H1 (cell line): ENCODE data around the gene NR2C2AP. TPM values are rescaled to one million over a fixed set of nuclear protein-coding genes. Genes with fewer than 3 reads are reported as not detected.

Experiments used
- BACH1 ChIP-seq: IDR thresholded peaks from 2 replicates; pipeline ENCODE4 v1.6.1; 2012; ENCODE audit warnings: low read length, improper control_type of control experiment
- BCL11A ChIP-seq, 2 experiments: IDR thresholded peaks; one replicate each; pipeline ENCODE4 v1.6.1; 2011; ENCODE audit warnings: low read depth in 2 of 2, low read length in 2 of 2, mild to moderate bottlenecking in 2 of 2
- CBX8 ChIP-seq: fragments of 300-800, 300-1000 bp; sonication (generic); IDR thresholded peaks from 2 replicates; pipeline ENCODE4 v1.7.1; 2016; ENCODE audit warnings: low read depth, low read length, borderline replicate concordance
- CHD2 ChIP-seq: IDR thresholded peaks from 2 replicates; pipeline ENCODE4 v1.6.1; 2012; ENCODE audit warnings: low read length, improper control_type of control experiment
- CREB1 ChIP-seq: IDR thresholded peaks from 2 replicates; pipeline ENCODE4 v1.6.1; 2012; ENCODE audit warnings: inconsistent platforms
- CTBP2 ChIP-seq: IDR thresholded peaks from 2 replicates; pipeline ENCODE4 v1.7.0; 2011; ENCODE audit warnings: borderline replicate concordance, mild to moderate bottlenecking, moderate library complexity, mixed read lengths, low read length; ENCODE audit not compliant: insufficient read depth, insufficient read length
- EGR1 ChIP-seq: IDR thresholded peaks from 2 replicates; pipeline ENCODE4 v1.6.1; 2011; ENCODE audit warnings: low read depth, low read length, borderline replicate concordance
- EP300 ChIP-seq, 2 experiments: IDR thresholded peaks; 1 replicate in 1 of 2; 2 replicates in 1 of 2; pipeline ENCODE4 v1.6.1; 2011 to 2012; ENCODE audit warnings: low read depth in 2 of 2, low read length in 2 of 2, mild to moderate bottlenecking in 2 of 2, borderline replicate concordance in 1 of 2, inconsistent platforms in 1 of 2, moderate library complexity in 1 of 2
- HDAC2 ChIP-seq, 2 experiments: fragments of 300-600 bp in 1 of 2; sonication (generic) in 1 of 2; IDR thresholded peaks; 2 replicates each; pipeline ENCODE4 v1.6.1; 2011 to 2012; ENCODE audit warnings: low read depth in 2 of 2, low read length in 2 of 2, mild to moderate bottlenecking in 2 of 2, moderate library complexity in 2 of 2, borderline replicate concordance in 1 of 2, inconsistent platforms in 1 of 2
- JUN ChIP-seq: IDR thresholded peaks from 2 replicates; pipeline ENCODE4 v1.6.1; 2011; ENCODE audit warnings: low read depth, mild to moderate bottlenecking, improper control_type of control experiment, low read length
- JUND ChIP-seq: IDR thresholded peaks from 2 replicates; pipeline ENCODE4 v1.6.1; 2011; ENCODE audit warnings: mild to moderate bottlenecking, improper control_type of control experiment, low read length
- KDM4A ChIP-seq: IDR thresholded peaks from one replicate; pipeline ENCODE4 v1.7.1; 2012; ENCODE audit warnings: low read depth, mild to moderate bottlenecking, moderate library complexity, low read length, inconsistent platforms; ENCODE audit not compliant: severe bottlenecking
- MAFK ChIP-seq: IDR thresholded peaks from 2 replicates; pipeline ENCODE4 v1.6.1; 2012; ENCODE audit warnings: low read depth, mild to moderate bottlenecking, improper control_type of control experiment, low read length
- POLR2A ChIP-seq, 2 experiments: IDR thresholded peaks; 1 replicate in 1 of 2; 2 replicates in 1 of 2; pipeline ENCODE4 v1.6.1; 2011; ENCODE audit warnings: low read depth in 2 of 2, low read length in 2 of 2, mild to moderate bottlenecking in 2 of 2; ENCODE audit errors: control extremely low read depth in 1 of 2
- RAD21 ChIP-seq, 2 experiments: IDR thresholded peaks in 1 of 2; conservative IDR thresholded peaks in 1 of 2; 2 replicates each; pipeline ENCODE4 v1.6.1; 2011; ENCODE audit warnings: low read depth in 2 of 2, low read length in 2 of 2, improper control_type of control experiment in 1 of 2, inconsistent platforms in 1 of 2, mild to moderate bottlenecking in 1 of 2, moderate library complexity in 1 of 2
- RBBP5 ChIP-seq: IDR thresholded peaks from 2 replicates; pipeline ENCODE4 v1.7.1; 2012; ENCODE audit warnings: low read depth, mild to moderate bottlenecking, inconsistent platforms, low read length, moderate library complexity, borderline replicate concordance
- RXRA ChIP-seq: IDR thresholded peaks from 2 replicates; pipeline ENCODE4 v1.6.1; 2011; ENCODE audit warnings: low read depth, mild to moderate bottlenecking, low read length, moderate library complexity; ENCODE audit not compliant: insufficient read depth
- SP1 ChIP-seq: IDR thresholded peaks from 2 replicates; pipeline ENCODE4 v1.6.1; 2011; ENCODE audit warnings: low read depth, low read length
- SUZ12 ChIP-seq: fragments of 200-600 bp; sonication (generic); IDR thresholded peaks from 2 replicates; pipeline ENCODE4 v1.6.1; 2012; ENCODE audit warnings: mild to moderate bottlenecking, inconsistent platforms, low read length, moderate library complexity, mixed read lengths
- USF2 ChIP-seq: IDR thresholded peaks from 2 replicates; pipeline ENCODE4 v1.6.1; 2011; ENCODE audit warnings: low read length, improper control_type of control experiment
- YY1 ChIP-seq: IDR thresholded peaks from 2 replicates; pipeline ENCODE4 v1.6.1; 2011; ENCODE audit warnings: low read depth, mild to moderate bottlenecking, low read length
- polyA plus RNA-seq, 7 experiments: library from polyadenylated mRNA; depleted of rRNA in 3 of 7; stranded (reverse) in 5 of 7; unstranded in 2 of 7; fragments of >200 nt in 5 of 7; fragments of 200-250 nt in 2 of 7; gene quantifications; 1 replicate in 5 of 7; 2 replicates in 1 of 7; 4 replicates in 1 of 7; pipeline versions ENCODE4 v1.2.1 to v1.2.3, GENCODE V29; 2011 to 2013; ENCODE audit warnings: missing spikeins in 2 of 7, mixed read lengths in 2 of 7
- total RNA-seq: library from RNA; stranded (reverse); fragmentation: NEBNext Ultra II Directional; extraction: Animal tissue kit (Norgen Biotek cat#: 25700); gene quantifications from 2 replicates; pipeline ENCODE4 v1.2.1, GENCODE V29; 2021

The NR2C2AP gene
- total and polyA plus RNA-seq, 2 of the 8 experiments (the other 6 are each of a cell fraction or from before 2014, with no cell fraction given) = 16.4 to 20.5 TPM

- TF ChIP-seq EP300 (IDR thresholded peaks at IDR 0.05; ENCODE audit: borderline replicate concordance in 1 of 2, low read depth in 2 of 2, low read length in 2 of 2) = peak in 1 of 2 experiments; percentile 33; a peak in 1 of 3 replicates
- peak; percentile 75 for TF ChIP-seq SP1
- TF ChIP-seq JUND = no peak; the same call in 1 of the 2 replicates
- TF ChIP-seq YY1 = peak; percentile 69; the same call in 1 of the 2 replicates
- no peak; a peak in 1 of 4 replicates for TF ChIP-seq RAD21 (IDR thresholded peaks at IDR 0.05 in 1 of 2, conservative IDR thresholded peaks at IDR 0.05 in 1 of 2; ENCODE audit: low read depth in 2 of 2, low read length in 2 of 2)
- peak; percentile 63 for TF ChIP-seq RBBP5
- peak; percentile 54 for TF ChIP-seq KDM4A
- no peak for TF ChIP-seq RXRA
- 0 out of 2 replicates have a peak, but pooled peaks have one; percentile 45 for TF ChIP-seq CHD2
- peak; percentile 53 for TF ChIP-seq CREB1
- no peak for TF ChIP-seq USF2
- no peak for TF ChIP-seq MAFK
- peak in 1 of 2 experiments; percentile 80; a peak in 2 of 3 replicates for TF ChIP-seq POLR2A (IDR thresholded peaks at IDR 0.05; ENCODE audit: control extremely low read depth in 1 of 2, low read depth in 2 of 2, low read length in 2 of 2)
- TF ChIP-seq JUN = no peak
- TF ChIP-seq SUZ12 = no peak
- TF ChIP-seq BACH1 = 0 out of 2 replicates have a peak, but pooled peaks have one; percentile 16
- peak; percentile 83 for TF ChIP-seq CTBP2
- no peak for TF ChIP-seq BCL11A (IDR thresholded peaks at IDR 0.05; ENCODE audit: low read depth in 2 of 2, low read length in 2 of 2)
- TF ChIP-seq HDAC2 (IDR thresholded peaks at IDR 0.05; ENCODE audit: borderline replicate concordance in 1 of 2, low read depth in 2 of 2, low read length in 2 of 2) = peak in 1 of 2 experiments; percentile 48; a peak in 3 of 4 replicates
- peak; percentile 71 for TF ChIP-seq EGR1
- TF ChIP-seq CBX8 = no peak
These were observed 10.9 kb downstream of the NR2C2AP start, which contains the start of the genes BORCS8 and RFXANK (continued) for GRCh38 chr19:19192078-19192882.
